Loucy (cell line): ENCODE measurements around the gene CDH13.

Source experiments
- H2AFZ ChIP-seq: fragments of 200-600 bp; sonication (generic); 2 replicates; pipeline ENCODE4 v1.6.0; 2016; ENCODE audit warnings: antibody characterized with exemption, mild to moderate bottlenecking, low read length, moderate library complexity
- H3F3A ChIP-seq: fragments of 200-600 bp; 2 replicates; pipeline ENCODE4 v1.6.0; 2016; ENCODE audit warnings: antibody characterized with exemption, low read depth, mild to moderate bottlenecking
- H3K27me3 ChIP-seq: fragments of 200-600 bp; sonication (generic); 2 replicates; pipeline ENCODE4 v1.6.1; 2014; ENCODE audit warnings: low read length, mild to moderate bottlenecking; ENCODE audit not compliant: insufficient read depth, poor library complexity, severe bottlenecking
- H3K36me3 ChIP-seq: fragments of 200-600 bp; sonication (generic); 2 replicates; pipeline ENCODE4 v1.6.1; 2016; ENCODE audit warnings: low read length; ENCODE audit not compliant: insufficient read depth
- H3K4me1 ChIP-seq: fragments of 200-600 bp; sonication (generic); 2 replicates; pipeline ENCODE4 v1.5.1; 2014; ENCODE audit warnings: low read length, mild to moderate bottlenecking; ENCODE audit not compliant: insufficient read depth, poor library complexity, severe bottlenecking
- H3K4me2 ChIP-seq: fragments of 200-600 bp; sonication (generic); 2 replicates; pipeline ENCODE4 v1.6.0; 2014; ENCODE audit warnings: antibody characterized with exemption, low read length, low read depth, mild to moderate bottlenecking; ENCODE audit not compliant: poor library complexity, severe bottlenecking
- H3K4me3 ChIP-seq: fragments of 200-600 bp; sonication (generic); 2 replicates; pipeline ENCODE4 v1.5.1; 2014; ENCODE audit warnings: low read length, mild to moderate bottlenecking, mixed read lengths; ENCODE audit not compliant: poor library complexity, severe bottlenecking
- H3K79me2 ChIP-seq: fragments of 200-600 bp; sonication (generic); 2 replicates; pipeline ENCODE4 v1.6.1; 2014; ENCODE audit warnings: low read length; ENCODE audit not compliant: insufficient read depth
- H3K9ac ChIP-seq: fragments of 200-600 bp; sonication (generic); 2 replicates; pipeline ENCODE4 v1.6.0; 2014; ENCODE audit warnings: mild to moderate bottlenecking, low read depth, low read length, moderate library complexity; ENCODE audit not compliant: poor library complexity, severe bottlenecking
- H3K9me2 ChIP-seq: fragments of 200-600 bp; sonication (generic); replicated peaks from 2 replicates; pipeline ENCODE4 v1.6.1; 2016; ENCODE audit warnings: low read depth, low read length, mixed read lengths
- H3K9me3 ChIP-seq: fragments of 200-600 bp; sonication (generic); 2 replicates; pipeline ENCODE4 v1.6.1; 2014; ENCODE audit warnings: mild to moderate bottlenecking, antibody characterized with exemption, low read length, low read depth; ENCODE audit not compliant: insufficient read depth
- H4K20me1 ChIP-seq: fragments of 200-600 bp; sonication (generic); 2 replicates; pipeline ENCODE4 v1.6.0; 2014; ENCODE audit warnings: antibody characterized with exemption, low read length, mild to moderate bottlenecking; ENCODE audit not compliant: insufficient read depth, poor library complexity, severe bottlenecking
- CTCF ChIP-seq: fragments of 200-600 bp; sonication (generic); conservative IDR thresholded peaks from 2 replicates; pipeline ENCODE4 v1.5.1; 2014; ENCODE audit warnings: mild to moderate bottlenecking, antibody characterized with exemption, low read length
- EZH2phosphoT487 ChIP-seq: fragments of 200-600 bp; IDR thresholded peaks from 2 replicates; pipeline ENCODE4 v1.6.1; 2018; ENCODE audit warnings: antibody characterized with exemption, mild to moderate bottlenecking, moderate library complexity, borderline replicate concordance

Gene CDH13

GRCh38 chr16:82987767-82988166 is 361.0 kb downstream of the CDH13 start:
- H2AFZ ChIP-seq = no peak overlapping the region
- H3K27me3 ChIP-seq = no peaks in the 10 kb centered on the region
- H3K79me2 ChIP-seq = no peaks in the 10 kb centered on the region
- no peak overlapping the region for H3K4me3 ChIP-seq
- H3K9ac ChIP-seq = no peak overlapping the region
- no peaks in the 10 kb centered on the region for H4K20me1 ChIP-seq
- TF ChIP-seq CTCF (no peak), EZH2phosphoT487 (no peak)
- H3K4me2 ChIP-seq = no peak overlapping the region
- no peaks in the 10 kb centered on the region for H3K4me1 ChIP-seq
- H3F3A ChIP-seq = no peaks in the 10 kb centered on the region
- H3K36me3 ChIP-seq = no peaks in the 10 kb centered on the region
- H3K9me2 ChIP-seq = no peaks in the 10 kb centered on the region
- no peaks in the 10 kb centered on the region for H3K9me3 ChIP-seq

GRCh38 chr16:82990155-82990554 is 363.4 kb downstream of the CDH13 start:
- H3K4me1 ChIP-seq = no peaks in the 10 kb centered on the region
- H2AFZ ChIP-seq = no peak overlapping the region

GRCh38 chr16:82991410-82991809 is 364.6 kb downstream of the CDH13 start:
- no peaks in the 10 kb centered on the region for H3K79me2 ChIP-seq
- H2AFZ ChIP-seq = no peak overlapping the region
- no peaks in the 10 kb centered on the region for H3F3A ChIP-seq
- TF ChIP-seq CTCF (no peak), EZH2phosphoT487 (no peak)
- H4K20me1 ChIP-seq = no peaks in the 10 kb centered on the region
- H3K9ac ChIP-seq = no peak overlapping the region
- H3K36me3 ChIP-seq = no peaks in the 10 kb centered on the region
- no peak overlapping the region for H3K4me2 ChIP-seq
- H3K27me3 ChIP-seq = no peaks in the 10 kb centered on the region
- no peak overlapping the region for H3K4me3 ChIP-seq
- H3K9me3 ChIP-seq = no peaks in the 10 kb centered on the region
- H3K4me1 ChIP-seq = no peaks in the 10 kb centered on the region
- no peaks in the 10 kb centered on the region for H3K9me2 ChIP-seq

More at GRCh38 chr16:82990155-82990554, 363.4 kb downstream of the CDH13 start:
- TF ChIP-seq CTCF = no peak
- TF ChIP-seq EZH2phosphoT487 = no peak
- Histone ChIP-seq H4K20me1 (no peaks in the 10 kb centered on the region), H3K9me2 (no peaks in the 10 kb centered on the region), H3K9ac (no peak overlapping the region), H3K79me2 (no peaks in the 10 kb centered on the region), H3K9me3 (no peaks in the 10 kb centered on the region), H3F3A (no peaks in the 10 kb centered on the region), H3K4me2 (no peak overlapping the region), H3K4me3 (no peak overlapping the region), H3K27me3 (no peaks in the 10 kb centered on the region), H3K36me3 (no peaks in the 10 kb centered on the region)
